HL-60/S4 treated with retinoic acid at 250 ng/mL for 4 days and 3 days (cell line): Measurements from ENCODE around the gene TMPRSS6.

Experiments
- in situ Hi-C: fragments of 300-500 bp; cut with MboI; formaldehyde crosslinking; loops from 2 replicates; pipeline ENCODE4 v1.7.0; 2022; ENCODE audit warnings: low sequenced_read_pairs

The TMPRSS6 gene

DNA sequence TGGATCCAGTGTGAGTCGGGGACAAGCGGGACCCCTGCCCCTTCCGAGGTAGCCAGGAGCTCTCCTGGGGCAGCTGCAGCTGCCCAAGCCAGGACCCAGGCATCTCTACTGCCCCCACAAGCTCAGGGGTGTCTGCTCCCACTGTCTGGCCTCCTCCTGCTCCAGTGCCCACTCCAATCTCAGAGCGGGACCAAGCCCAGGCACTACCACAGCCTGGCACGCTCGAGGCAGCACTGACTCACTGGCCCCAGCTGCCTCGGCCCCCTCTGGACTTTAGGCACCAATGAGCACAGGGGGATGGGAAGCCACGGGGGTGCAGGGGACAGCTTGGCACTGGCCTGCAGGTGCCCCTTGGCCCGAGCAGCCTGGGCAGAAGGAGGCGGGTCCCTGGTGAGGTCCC lies 32.0 kb upstream of the TMPRSS6 start:
- in situ Hi-C loops = no loop called here

DNA sequence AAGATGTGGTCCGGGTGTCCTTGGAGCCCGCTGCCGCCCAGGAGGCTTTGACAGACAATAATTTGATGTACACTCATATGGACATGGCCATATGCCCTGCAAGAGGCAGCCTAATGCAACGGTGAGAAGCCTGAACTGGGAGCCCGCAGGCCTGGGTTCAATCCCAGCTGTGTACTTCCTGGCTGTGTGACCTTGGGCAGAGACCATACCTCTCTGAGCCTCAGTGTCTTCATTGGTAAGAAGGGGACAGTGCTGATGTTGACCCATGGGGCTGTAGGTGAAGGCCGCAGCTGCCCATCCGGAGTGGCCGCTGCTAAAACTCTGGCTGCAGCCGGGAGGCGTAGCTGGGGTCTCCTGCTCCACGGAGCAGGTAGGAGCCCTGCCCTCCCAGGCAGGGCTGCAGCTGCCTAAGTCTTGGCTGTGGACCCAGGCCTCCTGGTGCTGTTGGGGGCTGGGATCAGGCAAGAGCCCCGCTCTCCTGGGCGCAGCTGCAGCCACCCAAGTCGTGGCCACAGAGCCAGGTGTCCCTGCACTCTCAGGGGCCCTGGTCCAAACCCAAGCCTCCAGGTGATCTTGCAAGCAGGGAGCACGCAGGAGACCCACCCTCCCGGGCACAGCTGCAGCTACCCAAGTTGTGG lies 31.3 kb upstream of the TMPRSS6 start:
- in situ Hi-C loops = no loop called here

DNA sequence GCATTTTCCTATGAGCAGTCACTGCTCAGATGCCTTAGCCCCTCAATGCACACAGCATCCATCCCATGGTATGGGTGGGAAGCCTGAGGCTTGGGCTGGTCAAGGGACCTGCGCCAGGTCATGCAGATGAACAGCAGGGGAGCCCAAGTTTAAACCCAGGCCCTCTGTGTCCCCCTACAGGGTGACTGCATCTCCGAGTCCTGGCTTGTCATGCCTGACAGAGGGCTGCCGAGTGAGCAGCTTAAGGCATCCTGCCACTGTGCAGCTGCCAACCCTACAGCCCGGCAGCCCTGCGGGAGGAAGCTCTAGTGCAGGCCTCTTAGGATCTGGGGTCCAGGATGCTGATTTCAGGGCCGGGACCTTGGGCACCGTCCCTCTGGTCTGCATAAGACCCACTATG lies 30.2 kb upstream of the TMPRSS6 start:
- in situ Hi-C loops = no loop called here

DNA sequence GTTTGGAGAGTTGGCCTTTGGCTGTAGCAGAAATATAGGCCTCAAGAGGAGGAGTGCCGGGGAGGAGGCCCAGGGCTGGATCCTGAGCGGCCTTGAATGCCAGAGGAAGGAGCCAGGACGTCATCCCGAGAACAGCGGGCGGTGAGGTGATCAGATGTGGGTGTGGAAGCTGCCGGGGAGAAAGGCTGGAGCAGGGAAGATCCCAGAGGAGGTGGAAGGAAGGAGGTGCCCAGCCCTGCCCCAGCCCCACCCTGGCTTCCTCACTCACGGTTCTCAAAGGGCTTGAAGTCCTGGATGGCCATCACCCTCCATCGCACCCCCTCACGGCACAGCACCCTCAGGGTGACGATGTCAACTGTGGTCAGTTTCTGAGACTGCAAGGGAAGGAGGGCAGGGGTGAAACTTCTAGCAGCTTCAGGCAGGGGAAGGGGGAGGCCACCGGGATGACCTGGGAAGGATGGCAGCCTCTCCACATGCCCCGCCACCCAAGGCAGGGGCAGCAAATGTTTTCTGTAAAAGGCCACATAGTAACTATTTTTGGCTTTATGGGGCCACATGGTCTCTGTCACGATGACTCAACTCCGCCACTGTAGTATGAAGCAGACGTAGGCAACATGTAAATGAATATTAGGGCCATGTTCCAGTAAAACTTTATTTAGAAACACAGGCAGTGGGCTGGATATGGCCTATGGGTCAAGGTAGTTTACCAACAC lies 29.5 kb upstream of the TMPRSS6 start:
- in situ Hi-C loops = no loop called here

DNA sequence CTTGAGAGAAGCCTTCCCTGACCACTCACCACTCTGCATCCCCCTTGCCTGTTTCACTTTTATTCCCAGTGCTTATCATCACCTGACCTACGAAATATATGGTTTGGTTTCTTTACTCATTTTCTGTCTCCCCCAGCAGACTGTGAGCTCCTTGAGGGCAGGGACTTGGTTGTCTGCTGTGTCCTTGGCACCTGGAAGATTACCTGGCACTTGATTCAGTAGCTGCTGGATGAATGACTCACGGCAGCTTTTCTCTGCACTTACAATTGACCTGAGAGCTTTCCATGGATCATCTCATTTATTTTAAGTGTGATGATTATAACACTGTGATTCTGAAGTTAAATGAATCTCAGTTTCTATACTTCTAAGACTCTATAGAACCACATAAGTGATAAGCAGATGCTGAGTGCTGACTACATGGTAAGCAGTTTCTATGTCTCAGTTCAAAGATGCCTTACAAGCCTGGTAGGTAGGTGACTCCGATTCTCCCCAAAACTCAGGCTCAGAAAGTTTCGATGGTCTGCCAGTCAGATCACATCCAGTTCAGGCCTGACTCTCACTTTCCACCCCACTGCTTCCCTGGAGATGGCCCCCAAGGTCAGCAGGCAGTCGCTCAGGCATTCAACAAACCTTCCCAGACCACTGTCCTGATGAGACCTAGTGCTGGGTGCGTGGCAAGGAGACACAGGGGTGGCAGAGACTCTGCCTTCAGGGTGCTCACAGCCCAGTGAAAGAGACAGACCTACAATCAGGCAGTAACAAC lies 28.6 kb upstream of the TMPRSS6 start:
- in situ Hi-C loops = no loop called here

DNA sequence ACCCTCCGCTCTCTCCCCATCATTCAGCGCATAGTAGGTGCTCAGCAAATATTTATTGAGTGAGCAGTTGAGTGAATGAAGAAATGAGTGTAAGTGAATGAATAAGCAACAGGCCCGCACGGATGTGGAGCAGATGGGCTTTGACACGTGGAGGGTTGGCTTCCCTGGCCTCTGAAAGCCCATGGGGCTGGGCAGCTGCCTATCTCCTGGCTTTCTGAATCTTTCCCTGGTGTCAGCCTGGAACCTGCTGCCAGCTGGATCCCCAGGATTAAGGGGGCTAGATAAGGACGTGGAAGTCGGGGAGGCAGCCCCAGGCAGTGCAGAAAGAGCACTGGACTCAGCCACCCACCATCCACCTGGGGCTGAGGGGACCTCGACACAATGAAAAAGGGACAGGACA lies 27.6 kb upstream of the TMPRSS6 start:
- in situ Hi-C loops = no loop called here

DNA sequence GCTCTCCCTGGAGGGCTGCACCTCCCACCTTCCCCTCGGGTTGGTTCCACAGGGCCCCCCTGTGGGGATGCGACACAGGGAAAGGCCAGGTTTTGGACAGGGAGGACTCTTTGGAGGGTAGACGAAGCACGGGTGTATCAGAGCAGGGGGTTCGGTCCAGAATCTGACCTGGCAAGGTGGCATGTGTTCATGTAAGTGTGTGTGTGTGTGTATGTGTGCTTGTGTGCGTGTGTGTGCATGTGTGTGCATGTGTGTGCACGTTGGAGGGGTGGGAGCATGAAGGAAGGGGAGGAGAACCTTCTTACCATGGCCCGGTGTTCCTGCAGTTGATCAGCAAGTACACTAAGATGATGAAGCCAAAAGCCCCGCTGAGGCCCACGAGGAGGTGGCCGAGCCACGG lies 25.5 kb upstream of the TMPRSS6 start:
- in situ Hi-C loops = no loop called here

DNA sequence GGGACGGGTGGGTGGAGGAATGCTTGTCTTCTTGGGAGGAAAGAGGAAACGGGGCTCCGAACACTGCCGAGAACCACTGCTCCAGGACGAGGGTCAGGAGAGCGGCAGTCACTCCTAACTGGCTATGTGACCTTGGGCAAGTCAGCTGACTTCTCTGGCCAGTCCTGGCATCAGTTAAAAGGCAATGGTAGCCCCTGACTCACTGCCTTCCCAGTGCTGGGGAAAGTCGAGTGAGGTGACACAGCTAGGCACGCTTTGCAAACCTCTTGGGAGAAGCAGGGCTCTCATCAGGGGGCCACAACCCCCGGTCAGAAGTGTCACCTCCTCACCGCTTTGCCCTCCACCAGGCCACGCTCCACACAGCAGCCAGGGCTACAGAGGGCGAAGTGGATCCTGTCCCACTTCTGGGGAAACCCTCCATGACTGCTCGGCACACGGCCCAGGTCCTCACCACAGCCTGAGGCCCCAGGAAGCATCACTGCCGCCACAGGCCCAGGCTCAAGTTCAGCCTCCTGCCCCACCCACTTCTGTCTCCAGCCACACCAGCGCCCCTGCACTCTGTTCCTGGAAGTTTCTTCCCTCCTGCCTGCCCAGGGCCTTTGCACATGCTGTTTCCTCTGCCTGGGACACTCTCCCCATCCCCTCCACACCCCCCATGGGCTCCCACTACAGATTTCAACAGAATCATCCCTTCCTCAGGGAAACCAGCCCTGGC lies 23.9 kb upstream of the TMPRSS6 start:
- in situ Hi-C loops = no loop called here

DNA sequence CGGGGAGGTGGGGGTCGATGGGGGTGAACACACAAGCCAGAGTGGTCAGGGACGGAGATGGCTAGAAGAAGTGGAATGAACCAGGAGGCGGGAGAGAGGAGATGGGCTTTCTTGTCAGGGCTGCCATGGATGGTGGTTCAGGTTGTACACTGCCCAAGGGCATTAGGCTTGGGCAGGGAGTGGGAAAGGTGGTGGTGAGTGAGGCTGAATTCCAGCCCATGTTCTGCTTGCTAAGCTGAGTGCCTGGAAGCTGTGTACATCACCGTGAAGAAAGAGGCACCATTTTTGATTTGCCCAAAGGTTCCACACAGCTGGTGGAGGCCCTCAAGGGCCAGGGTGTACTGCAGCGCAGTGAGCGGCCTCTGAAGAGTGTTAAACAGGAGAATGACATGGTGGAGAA lies 23.3 kb upstream of the TMPRSS6 start:
- in situ Hi-C loops = no loop called here

DNA sequence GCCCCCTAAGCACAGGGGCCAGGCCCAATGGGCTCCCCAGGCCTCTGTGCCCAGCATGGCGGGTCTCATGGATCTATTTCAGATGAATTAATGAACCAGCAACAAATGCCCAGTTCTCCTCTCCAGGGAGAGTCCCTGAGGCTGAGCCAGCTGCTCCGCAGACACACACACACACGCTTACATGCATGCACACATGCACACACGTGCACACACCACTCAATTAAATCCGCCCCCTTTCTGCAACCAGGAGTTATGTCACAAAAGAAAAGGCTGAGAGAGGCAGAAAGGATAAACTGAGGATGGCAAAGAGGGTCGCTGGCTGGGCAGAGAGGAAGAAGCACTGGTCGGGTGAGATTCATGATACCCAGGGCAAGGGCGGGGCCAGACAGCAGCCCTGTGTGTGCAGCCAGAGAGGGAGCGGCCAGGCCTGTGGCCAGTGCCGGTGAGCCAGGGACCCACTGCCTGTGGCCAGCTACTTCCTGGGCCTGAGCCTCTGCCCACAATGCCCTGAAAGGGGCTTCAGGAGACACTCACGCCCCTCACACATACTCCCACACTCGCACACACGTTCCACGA lies 20.4 kb upstream of the TMPRSS6 start:
- in situ Hi-C loops = no loop called here

DNA sequence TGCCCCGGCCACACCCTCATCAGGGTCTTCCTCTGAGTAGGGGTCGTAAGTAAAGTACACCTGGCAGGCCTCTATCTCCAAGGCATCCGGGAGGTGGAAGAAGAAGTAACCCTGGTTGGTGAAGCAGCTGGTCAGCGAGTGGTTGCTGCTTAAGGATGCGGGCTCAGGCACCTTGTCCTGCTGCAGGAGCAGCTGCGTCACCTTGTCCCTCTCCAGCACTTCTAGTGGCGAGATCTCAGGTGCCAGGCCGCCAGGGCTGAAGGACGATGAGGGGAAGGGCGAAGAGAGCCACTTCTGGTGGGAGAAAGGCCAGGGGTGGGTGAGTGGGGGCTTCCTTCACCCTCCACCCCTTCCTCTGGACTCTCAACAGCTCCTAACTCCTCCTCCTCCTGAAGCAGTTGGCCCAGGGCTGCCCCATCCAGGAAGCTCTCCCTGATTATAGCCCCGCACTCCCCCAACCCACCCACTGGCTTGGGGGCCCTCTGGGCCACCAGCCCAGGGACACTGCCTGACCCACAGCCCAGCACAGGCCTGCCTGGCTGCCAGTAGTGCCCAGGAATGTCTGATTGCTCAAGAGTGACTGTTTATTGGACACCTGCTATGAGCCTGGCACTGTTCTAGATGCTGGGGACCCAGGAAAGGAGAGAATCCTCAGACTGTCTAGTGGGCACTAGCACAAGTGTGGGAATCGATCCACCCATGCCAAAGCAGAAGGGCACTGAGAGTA lies 19.2 kb upstream of the TMPRSS6 start:
- in situ Hi-C loops = no loop called here

DNA sequence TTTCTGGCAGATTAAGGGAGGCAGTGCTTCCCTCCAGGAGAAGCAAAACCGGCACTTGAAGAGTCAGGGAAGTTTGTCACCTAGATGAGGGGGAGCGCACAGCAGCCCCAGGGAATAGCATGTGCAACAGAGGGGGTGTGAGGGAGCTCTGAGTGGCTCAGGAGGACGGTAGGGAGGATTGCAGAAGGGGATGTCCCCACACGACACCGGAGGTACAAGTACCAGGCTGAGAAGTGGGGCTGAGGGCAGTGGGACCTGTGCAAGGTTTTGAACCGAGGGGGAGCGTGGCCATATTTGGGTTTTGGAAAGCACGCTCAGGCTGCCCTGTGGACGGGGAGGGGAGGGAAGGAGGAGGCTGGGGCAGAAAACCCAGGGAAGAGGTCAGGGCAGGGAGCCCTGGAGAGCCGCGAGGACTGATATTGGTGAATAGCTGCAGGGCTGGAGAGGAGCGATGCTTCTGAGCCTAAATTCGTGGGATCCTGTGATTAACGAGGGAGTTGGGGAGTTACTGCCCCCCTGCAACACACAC lies 17.9 kb upstream of the TMPRSS6 start:
- in situ Hi-C loops = no loop called here

DNA sequence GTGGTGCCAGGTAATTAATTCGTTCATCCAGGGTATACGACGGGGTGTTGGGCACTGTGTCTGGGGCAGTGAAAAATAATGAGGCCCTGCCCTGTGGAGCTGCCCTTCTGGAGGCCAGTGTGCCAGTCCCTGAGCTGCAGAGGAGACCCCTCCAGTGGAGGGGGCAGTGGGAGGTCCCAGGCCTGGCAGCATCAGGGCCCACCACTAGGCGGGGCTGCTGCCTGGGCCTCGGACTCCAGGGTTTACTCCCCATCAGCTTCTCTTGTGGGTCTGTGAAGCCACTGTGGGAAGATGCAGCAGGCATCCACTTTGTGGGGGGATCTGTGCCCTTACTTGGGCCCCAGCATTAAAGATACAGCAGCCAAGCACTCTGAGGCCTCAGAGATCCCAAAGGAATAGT lies 17.4 kb upstream of the TMPRSS6 start:
- in situ Hi-C loops = no loop called here

DNA sequence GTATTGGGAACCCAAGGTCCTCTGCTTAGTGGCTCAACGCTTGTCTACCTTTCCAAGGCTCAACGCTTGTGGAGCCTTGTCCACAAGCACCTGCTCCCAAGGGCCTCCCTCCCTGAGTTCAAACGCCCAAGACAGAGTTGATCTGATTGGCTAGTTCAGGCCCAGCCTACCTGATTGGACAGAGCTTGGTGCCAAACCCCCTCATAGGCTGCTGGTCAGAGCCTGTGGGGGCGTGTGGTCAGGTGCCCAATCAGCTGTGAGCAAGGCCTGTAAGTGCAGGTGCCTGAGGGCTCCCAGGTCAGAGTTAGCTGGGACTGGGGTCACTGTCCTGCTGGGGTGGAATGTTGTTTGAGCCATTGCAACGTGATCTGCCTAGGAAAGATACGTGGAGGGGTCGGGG lies 16.9 kb upstream of the TMPRSS6 start:
- in situ Hi-C loops = no loop called here

DNA sequence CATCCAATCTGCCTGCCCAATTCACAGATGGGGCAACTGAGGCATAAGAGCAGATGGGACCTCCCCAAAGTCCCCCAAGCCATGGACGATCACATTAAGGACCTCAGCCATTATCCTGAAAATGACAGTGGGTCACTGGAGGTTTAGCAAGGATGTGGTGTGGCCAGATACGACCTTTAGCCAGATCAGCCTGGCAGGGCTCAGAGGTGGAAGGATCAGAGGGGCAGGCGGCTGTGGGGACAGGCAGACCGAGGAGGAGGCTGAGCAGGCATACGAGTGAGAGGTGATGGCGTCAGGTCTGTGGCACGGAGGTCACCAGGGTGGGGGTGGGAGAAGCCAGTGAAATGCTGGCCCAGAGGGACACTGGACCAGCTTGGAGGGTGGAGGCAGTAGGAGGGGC lies 14.1 kb upstream of the TMPRSS6 start:
- in situ Hi-C loops = no loop called here

DNA sequence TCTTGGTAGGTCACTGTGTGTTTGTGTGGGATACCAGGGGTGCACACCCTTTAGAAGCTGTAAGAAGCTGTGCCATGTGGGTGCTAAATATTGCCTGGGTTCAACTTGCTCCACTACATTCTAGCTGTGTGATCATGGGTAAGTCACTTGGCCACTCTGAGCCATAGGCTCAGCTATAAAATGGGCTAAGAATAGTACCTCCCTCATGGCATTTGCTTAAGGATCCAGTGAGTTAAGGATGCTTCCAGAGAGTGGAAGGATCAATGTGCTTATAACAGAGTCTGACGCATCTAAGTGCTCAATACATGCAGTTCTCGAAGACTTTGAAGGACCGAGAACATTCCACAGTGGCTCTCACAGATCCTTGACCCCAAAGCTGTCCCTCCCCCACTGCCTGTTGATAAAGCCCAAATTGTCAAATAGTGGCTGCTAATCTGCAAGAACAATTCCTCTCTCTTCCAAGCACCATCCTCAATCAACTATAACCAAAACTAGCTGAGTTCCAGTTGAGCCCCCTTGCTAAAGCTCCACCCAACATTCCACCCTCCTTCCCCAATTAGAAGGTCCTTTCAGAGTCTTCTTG lies 13.2 kb upstream of the TMPRSS6 start:
- in situ Hi-C loops = no loop called here

DNA sequence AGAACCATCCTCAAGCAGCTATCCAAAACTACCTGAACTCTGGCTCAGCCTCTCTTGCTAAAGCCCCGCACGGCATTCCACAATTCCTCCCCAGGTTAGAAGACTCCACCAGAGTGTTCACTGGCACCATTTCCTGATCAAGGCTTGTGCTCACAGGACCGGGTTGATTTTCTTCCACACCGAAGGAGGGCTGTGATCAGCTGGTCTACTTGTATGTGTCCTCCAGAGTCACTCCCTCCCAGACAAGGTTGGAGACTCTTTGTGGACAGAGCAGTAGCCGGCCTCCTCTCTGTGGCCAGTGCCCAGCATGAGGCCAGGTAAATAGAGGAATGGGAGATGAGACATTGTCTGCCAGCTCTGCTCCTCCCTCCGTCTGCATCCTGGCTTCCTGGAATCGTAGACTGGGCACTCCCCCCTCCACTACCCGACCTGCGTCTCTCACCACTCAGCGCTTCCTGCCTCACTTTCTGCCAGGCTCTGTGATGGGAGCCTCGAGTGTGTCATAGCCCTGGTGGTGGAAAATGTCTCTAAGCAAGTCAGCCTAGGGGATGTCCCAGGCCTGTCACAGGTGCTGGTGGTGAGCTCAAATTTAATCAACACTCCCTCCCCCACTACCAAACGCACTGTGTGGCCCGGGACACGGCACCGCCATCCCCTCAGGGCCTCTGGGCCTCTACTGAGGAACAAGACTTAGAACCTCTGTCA lies 12.5 kb upstream of the TMPRSS6 start:
- in situ Hi-C loops = no loop called here

DNA sequence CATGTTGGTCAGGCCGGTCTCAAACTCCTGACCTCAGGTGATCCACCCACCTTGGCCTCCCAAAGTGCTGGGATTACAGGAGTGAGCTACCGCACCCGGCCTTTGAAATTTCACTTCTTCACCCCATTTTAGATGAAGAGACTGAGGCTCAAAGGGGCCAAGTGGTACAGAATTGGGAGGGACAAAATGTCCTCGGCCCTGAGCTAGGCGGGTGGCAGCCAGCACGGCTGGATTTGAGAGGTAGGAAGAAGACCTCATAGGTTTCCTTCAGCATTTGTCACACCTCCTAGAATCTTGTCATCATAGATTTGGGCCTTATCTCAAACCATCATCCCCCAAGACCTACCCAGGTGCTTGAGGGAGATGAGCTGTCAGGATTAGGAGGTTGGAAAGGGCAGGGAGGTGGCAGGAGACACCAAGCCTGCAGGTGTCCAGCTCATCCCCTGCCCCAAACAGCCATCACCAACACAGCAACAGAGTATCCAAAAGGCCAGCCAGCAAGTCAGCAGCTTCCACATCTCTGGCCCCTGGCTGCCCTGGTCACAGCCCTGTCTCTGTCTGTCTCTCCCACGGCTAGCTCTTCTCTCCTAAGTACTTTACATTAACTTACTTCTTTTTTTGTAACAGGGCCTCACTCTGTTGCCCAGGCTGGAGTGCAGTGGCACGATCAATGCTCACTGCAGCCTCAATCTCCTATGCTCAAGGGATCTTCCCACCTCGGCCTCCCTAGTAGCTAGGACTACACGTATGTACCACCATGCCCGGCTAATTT lies 11.2 kb upstream of the TMPRSS6 start:
- in situ Hi-C loops = no loop called here

DNA sequence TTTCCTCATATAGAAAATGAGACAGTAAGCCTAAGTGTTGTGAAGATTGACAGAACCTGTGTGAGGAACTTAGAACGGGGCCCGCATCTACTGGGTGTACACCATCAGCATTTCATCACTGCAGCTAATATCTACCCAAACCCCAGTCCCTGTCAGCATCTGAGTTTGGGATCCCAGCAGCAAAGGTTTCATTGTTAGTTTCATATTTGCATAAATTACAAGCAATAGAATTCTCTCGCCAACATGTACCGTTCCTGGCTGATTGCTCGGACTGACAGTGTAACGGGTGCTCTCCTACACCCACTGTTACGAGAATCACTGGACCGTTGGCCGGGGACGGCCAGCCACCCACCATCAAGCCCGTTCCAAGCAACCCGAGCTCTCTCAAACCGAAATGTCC lies 10.4 kb upstream of the TMPRSS6 start:
- in situ Hi-C loops = no loop called here
